Bone marrow (tissue), 2 donors: ENCODE measurements around the gene EIF1AD.

ENCODE experiments used
- DNase-seq, 2 donors: peaks; one replicate each; lab custom pipeline; 2025; lab: John Stamatoyannopoulos, UW

Gene EIF1AD

DNA sequence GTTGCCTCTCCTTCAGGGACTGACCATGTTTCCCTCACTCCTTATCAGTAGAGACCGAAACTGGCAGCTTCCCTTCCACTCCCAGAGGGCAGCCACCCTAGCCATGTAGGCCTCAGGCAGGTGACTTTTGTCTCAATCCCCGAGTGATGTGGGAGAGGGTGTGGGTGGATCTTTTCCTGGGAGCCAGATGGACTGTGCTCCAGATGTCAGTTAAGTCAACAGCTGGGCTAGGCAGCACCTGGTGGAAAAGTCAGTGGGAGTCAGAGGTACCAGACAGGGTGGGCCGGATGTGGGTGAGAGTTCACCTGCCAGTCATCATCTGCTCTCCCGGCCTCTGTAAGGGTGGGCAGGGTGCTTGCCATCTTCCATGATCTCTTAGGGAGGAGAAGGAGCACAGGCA lies 2.2 kb upstream of the EIF1AD start:
- no peak for DNase-seq

GRCh38 chr11:66003291-66003690 lies 1.3 kb upstream of the EIF1AD start:
- no peak for DNase-seq

DNA sequence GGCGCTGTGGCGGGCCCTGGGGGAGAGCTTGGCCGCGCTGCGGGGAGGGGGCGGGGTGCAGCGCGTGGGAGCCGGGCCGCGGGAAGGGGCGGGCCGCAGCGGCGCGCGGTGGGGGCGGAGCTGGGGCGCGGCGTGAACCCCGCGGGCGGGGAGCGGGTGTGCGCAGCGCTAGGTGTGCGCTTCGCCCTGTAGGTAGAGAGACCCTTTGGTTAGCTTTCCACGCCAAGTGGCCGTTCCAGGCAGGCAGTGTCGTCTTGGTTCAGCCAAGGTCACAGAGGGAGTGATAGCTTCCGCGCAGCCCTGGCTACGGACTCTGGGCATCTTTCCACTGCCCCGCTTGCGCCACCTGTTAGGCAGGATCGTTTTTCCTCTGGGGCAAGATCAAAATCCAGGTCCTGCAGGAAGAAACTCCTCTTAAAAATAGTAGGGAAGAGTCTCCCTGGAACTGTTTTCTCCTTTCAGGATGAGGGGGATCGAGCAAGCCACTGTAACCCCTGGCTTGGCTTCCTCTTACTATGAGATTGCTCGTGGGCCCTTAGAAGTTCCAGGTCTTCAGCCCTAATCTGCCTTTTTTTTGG lies 780 bp upstream of the EIF1AD start:
- DNase-seq, result peak in 1 of 2 donors; percentile 37

DNA sequence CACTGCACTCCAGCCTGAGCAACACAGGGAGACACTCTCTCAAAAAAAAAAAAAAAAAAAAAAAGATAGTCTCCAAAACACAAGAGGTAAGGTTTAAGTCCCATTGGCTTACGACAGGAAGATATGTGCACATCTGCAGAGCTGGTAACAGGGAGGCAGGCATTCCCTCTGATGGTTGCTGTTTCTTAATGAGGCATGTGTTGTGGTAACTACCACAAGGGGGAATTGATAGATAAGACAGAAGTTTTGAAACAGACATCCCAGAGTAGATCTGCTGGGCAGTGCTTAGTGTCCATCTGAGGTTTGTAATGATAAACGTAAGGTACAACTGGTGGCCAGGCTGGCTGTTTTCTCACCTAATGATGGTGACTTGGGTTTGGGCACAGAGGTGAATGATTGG lies 4.7 kb downstream of the EIF1AD start:
- DNase-seq, result no peak

DNA sequence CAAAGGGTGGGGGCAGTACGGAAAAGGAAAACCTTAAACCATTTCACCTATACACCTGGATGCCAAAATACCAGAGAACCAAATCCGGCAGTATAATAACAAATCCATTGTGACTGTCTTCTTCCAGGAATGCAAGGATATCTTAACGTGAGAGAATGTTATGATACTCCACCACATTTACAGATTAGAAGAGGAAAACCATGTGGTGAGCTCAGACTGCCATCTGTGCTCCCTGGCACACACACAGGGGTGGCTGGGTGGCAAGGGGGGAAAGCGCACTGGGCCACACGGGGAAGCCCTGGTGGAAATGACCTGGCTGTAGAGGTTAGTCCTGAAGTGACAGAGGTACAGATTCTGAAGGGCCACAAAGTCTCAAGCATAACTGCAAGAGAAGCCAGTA lies 9.9 kb downstream of the EIF1AD start:
- DNase-seq, result no peak

DNA sequence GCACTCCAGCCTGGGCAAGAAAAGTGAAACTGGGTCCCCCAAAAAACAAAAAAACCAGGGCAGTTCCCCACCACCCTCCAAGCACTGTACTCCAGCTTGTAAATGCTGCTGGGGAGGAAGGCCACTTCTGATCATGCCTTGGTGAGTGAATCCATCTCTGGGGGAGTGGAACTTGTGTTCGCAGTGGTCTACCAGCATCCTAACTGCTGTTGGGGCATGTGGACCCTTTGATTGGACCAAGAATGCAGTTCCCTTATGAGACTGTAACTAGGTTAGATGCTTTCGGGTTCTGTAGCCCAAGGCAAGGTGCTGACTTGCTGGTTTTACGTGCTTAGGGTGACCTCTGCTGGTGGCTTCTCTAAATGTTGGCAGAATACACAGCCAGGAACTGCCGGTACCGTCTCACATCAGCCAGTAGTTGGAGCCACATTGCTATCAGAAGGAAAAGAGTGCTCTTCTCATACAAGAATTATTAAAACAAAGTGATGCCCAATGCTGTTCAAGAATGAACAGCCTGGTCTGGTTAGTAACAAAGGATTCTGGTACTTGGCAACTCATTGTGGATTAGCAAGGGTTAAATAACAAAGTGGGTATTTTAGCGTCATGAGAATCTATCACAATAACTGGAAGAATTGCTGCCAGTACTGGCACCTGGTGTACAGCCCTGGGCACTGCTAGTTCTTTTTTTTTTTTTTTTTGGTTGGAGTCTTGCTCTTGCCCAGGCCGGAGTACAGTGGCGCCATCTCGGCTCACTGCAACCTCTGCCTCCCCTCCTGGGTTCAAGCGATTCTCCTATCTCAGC lies 13.0 kb downstream of the EIF1AD start:
- DNase-seq, result peak; percentile 51 to 97

DNA sequence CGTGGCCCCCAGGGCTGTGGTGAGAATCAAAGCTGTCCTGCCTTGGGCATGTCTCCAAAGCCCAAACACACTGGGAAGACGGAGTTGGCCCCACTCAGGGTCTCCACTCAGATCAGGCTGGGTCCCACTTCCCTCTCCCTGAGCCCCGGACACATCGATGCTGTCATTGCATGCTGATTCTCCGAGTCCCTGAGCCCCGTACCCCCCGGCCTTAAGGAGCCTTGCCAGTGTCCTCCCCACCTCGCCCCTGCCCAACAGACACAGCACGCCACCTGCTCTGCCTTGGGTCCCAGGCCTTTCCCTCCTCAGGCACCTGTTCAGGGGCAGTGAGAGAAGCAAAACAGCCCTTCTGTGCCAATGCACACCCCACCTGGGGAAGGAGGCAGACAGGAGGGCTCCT lies 14.6 kb downstream of the EIF1AD start:
- DNase-seq, result no peak

GRCh38 chr11:65983589-65983987 lies 18.4 kb downstream of the EIF1AD start:
- no peak for DNase-seq

DNA sequence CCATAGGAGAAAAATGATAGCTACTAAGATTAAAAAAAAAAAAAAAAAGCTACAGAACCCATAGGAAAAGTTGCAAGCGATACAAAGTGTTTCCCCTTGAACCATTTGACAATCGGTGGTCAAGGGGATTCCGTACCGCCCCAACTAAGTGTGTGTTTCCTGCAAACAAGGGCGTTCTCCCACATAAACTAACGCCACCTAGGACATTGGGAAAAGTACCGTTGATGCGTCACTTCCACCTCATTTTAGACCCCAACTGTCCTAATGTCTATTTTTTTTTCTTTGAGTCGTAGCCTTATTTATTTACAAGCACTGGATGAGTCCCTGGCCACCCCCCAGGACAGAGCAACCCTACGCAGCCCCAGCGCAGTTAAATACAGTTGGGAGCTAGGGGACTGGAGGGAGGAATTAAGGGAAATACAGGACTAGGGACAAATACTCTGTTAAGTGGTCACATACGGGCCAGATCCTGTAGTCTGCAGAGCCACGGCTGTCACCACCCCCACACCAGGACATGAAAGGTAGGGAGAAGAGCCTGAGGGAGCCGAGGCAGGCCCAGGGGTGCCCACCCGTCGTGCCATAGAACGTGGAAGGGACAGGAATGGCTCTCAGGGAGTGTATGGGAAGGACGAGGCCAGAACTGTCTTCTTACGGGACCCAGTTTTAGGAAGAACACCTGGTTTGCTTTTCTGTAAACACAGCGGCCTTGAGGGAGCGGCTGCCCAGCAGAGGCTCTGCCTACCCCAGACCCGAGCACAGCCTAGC lies 19.0 kb downstream of the EIF1AD start:
- no peak for DNase-seq

- DNase-seq, result no peak
These were observed 19.8 kb downstream of the EIF1AD start for GRCh38 chr11:65981972-65982823.

DNA sequence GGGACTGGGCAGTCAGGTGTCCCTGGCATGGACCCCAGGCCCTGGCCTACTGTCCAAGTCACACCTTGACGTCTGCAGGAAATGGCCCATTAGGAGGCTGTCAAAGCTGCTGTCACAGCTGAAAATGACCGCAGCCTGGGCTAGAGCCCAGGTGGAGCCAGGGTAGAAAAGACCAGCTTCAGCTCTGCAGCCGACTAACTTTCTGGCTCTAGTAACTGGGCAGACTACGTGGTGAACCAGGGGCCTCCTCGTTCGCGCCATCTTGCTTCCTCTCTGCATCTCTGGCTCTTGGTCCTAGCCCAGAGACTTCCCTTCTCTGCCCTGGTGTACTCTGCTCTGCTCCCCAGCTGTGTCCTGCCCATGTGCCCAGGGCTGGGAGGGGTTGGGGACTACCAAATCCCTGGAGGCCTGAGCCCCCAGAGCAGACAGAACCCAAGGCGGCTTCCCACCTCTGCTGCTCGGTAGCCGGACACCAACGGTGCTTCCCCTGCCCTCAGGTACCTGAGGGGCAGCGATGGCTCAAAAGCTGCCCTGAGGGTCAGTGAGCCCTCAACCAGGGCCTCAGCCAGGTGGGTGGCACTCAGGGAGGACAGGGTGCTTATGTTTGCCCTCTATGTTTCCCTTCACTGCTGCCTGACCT lies 20.7 kb downstream of the EIF1AD start:
- DNase-seq, result no peak

DNA sequence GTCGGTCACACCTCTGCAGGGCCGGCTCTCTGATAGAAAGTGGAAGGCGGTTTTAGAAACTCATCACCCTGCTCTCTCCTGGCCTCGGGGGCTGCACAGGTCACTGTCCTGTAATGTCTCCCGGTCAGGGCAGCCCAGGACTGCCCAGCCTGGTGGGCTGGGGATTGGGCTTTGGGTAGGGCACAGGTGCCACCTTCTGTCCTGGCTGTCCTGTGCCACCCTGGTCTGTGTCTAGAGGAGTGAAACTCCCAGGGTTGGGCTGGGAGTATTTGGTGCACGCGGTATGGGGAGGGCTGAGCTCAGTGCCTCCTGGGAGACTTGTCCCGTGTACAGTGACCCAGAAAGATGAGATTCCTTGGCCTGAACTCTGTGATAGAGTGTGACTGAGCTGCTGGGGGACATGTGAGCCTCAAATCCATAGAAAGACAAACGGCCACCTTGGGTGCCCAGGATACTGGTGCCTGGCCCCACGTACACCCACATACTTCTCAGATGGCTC lies 22.6 kb downstream of the EIF1AD start:
- no peak for DNase-seq

- DNase-seq, result no peak
These were observed 23.3 kb downstream of the EIF1AD start for GRCh38 chr11:65978391-65979238.

- no peak for DNase-seq
These were observed 24.2 kb downstream of the EIF1AD start for GRCh38 chr11:65977621-65978390.

GRCh38 chr11:65976216-65977176 lies 25.5 kb downstream of the EIF1AD start:
- DNase-seq, result no peak

DNA sequence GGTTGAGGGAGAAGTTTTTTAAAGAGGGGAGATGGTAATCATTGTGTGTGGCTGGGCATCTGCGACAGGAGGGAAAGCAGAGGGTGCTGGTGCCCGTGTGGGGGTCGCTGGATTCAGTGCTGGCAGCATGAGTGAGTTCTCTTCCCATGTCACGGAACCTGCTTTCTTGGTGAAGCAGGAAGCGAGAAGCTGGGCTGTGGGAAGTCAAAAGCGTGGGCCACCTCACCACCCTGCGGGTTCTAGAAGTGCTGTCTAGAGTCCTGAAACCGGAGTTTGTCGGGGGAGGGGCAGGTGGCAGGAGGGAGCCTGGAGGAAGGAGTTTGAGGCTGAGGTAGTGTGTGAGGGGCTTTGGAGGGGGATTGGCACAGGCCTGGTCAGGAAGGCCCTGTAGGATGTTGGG lies 26.2 kb downstream of the EIF1AD start:
- no peak for DNase-seq

DNA sequence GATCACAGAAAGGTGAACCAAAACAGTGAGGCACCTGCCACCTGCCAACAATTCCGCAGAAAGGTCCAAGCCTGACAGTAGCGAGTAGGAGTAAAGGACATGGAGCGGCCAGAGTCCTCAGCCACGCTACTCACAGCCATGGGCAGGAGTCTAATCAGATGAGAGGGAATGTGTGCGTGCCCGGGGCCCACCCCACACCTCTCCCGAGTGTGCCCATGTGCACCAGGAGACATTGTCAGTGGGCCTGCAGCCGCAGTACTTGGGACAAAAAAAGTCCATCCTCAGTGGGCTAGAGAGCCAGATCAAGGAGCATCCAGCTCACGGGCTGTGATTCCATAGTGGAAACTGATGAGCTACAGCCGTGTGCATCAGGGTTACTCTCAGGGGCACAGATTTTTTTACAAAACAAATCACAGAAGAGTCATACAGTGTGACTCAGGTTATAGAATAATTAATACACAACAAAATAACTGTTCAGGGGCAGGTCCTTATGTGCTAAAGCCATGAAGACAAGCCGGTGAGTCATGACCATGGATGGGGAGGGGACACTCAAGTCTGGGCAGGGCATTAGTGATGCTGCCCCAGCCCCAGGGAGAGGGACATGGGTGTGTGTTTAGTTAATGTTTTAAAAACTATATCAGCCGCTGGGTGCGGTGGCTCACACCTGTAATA lies 28.4 kb downstream of the EIF1AD start:
- no peak for DNase-seq

- DNase-seq, result no peak
These were observed 29.8 kb downstream of the EIF1AD start for GRCh38 chr11:65972116-65972515.
